Measurements from ENCODE around the gene ZFP28. TPM values are rescaled to one million over a fixed set of nuclear protein-coding genes. Genes with fewer than 3 reads are reported as not detected.
A peak's percentile ranks its signal among the peaks of the same experiment; 100 is the strongest.

Gene ZFP28
- 6.1 and 12.1 TPM in 2 replicates for total RNA-seq

DNA sequence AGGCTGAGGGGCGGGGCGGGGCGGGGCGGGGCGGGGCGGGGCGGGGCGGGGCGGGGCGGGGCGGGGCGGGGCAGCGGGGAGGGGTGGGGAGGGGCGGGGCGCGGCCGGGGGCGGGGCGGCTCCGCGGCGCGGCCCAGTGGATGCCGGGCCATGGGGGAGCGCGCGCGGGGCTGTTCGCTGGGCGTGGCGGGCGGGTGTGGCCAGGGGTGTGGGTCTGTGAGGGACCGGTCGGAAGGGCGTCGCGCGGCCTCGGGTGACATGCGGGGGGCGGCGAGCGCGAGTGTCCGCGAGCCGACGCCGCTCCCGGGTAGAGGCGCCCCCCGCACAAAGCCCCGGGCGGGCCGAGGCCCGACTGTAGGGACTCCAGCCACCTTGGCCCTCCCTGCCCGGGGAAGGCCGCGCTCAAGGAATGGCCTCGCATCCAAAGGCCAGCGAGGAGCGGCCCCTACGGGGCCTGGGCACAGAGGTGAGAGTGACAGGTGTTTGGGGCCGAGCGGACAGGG lies at the start of gene ZFP28:
Gene ZFP28 (plus strand): TSS at position 188 of the 503 bp plus-strand sequence. CDS start 71 bp downstream, at position 259.
- DNase-seq (ENCODE audit: low read depth): no peak
- TF ChIP-seq, protein P1, sequence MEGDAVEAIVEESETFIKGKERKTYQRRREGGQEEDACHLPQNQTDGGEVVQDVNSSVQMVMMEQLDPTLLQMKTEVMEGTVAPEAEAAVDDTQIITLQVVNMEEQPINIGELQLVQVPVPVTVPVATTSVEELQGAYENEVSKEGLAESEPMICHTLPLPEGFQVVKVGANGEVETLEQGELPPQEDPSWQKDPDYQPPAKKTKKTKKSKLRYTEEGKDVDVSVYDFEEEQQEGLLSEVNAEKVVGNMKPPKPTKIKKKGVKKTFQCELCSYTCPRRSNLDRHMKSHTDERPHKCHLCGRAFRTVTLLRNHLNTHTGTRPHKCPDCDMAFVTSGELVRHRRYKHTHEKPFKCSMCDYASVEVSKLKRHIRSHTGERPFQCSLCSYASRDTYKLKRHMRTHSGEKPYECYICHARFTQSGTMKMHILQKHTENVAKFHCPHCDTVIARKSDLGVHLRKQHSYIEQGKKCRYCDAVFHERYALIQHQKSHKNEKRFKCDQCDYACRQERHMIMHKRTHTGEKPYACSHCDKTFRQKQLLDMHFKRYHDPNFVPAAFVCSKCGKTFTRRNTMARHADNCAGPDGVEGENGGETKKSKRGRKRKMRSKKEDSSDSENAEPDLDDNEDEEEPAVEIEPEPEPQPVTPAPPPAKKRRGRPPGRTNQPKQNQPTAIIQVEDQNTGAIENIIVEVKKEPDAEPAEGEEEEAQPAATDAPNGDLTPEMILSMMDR (IDR thresholded peaks at IDR 0.05; ENCODE audit: insufficient read depth, low read depth, low read length): no peak

GRCh38 chr19:56491399-56491798 lies 47.3 kb upstream of the ZFP28 start:
- TF ChIP-seq, protein P1 (IDR thresholded peaks at IDR 0.05; ENCODE audit: insufficient read depth, low read depth, low read length): no peak
- H3K4me3 ChIP-seq (ENCODE audit: low read depth, low read length): no peak overlapping the region
- DNase-seq (ENCODE audit: low read depth): peak; percentile 2

More for the DNA sequence above, at the start of gene ZFP28:
- H3K4me3 ChIP-seq (ENCODE audit: low read depth, low read length): peak within 1 kb of the TSS; percentile 82

DNA sequence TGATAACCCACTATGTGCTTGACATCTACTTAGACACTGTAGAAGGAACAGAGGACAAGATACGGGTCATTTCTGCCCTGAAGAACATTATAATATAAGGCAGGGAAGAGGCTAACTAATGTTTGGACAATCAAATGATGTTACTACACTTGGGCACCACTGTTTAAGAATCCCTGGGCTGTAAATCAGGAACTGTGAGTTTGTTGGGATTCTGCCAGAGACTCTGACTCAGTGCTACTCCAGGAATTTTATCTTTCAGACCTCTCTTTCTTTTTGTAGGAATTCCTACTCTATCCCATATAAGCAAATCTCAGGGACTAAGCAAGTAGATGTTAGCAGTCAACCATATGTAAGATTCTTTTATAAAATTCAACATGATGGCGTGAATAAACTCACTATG lies 34.2 kb upstream of the ZFP28 start:
- peak; percentile 29 for DNase-seq (ENCODE audit: low read depth)

DNA sequence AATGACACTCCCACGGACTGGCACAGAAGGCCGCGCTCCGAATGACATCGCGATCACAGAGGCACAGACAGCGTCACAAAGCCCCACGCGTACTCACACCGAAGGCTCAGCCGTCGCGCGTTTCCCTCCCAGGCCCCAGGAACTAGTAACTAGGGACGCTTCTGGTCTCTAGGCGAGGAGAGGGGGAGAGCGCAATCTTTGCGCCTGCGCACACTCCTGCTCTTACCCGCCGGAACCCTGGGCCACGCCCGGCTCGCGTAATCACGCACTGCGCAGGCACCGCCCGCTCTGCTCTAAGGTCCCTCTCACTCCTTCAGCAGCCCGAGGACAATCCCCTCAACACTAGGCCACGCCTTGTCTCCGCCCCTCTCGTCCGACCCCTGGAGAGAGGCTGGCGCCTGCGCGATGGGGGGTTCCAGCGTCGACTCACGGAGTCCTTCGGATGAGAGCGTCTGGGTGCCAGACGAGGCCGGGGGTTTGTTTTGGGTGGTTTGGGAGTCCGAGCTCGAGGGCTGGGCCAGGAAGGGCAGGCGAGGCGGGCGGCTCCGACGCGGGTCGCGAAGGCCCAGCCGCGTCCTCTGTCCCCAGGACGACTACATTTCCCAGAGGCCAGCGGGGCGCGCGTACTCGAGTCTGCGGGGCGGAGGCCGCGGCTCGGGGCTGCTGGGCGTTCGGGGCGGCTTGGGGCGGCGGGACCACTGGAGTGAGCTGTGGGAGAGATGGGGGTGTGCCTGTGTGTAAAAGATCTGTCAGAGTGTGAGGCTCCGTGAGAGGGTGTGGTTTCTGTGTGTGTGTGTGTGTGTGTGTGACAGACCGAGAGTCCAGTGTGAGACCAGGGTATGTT lies 31.1 kb upstream of the ZFP28 start, which contains the start of gene ZNF471:
Gene ZNF471 (plus strand): TSS at position 410 of the 844 bp plus-strand sequence. CDS start 3,717 bp downstream, outside the sequence.
- DNase-seq (ENCODE audit: low read depth): peak; percentile 97
- H3K4me3 ChIP-seq (ENCODE audit: low read depth, low read length): peak within 1 kb of the TSS; percentile 83
- TF ChIP-seq, protein P1 (IDR thresholded peaks at IDR 0.05; ENCODE audit: insufficient read depth, low read depth, low read length): no peak

More for the DNA sequence above, 34.2 kb upstream of the ZFP28 start:
- TF ChIP-seq, protein P1 (IDR thresholded peaks at IDR 0.05; ENCODE audit: insufficient read depth, low read depth, low read length): no peak
- H3K4me3 ChIP-seq (ENCODE audit: low read depth, low read length): no peak overlapping the region

GRCh38 chr19:56508290-56508778 lies 30.4 kb upstream of the ZFP28 start:
- H3K4me3 ChIP-seq (ENCODE audit: low read depth, low read length): peak overlapping the region; percentile 83
- TF ChIP-seq, protein P1 (IDR thresholded peaks at IDR 0.05; ENCODE audit: insufficient read depth, low read depth, low read length): no peak
- no peak for DNase-seq (ENCODE audit: low read depth)

DNA sequence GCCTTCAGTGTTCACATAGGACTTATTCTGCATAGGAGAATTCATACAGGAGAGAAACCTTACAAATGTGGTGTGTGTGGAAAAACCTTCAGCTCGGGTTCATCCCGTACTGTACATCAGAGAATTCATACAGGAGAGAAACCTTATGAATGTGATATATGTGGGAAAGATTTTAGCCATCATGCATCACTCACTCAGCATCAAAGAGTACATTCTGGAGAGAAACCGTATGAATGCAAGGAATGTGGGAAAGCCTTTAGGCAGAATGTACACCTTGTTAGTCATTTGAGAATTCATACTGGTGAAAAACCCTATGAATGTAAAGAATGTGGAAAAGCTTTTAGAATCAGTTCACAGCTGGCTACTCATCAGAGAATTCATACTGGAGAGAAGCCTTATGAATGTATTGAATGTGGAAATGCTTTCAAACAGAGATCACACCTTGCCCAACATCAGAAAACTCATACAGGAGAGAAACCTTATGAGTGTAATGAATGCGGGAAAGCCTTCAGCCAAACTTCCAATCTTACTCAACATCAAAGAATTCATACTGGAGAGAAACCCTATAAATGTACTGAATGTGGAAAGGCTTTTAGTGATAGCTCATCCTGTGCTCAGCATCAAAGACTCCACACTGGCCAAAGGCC lies 13.4 kb upstream of the ZFP28 start:
- TF ChIP-seq, protein P1 (IDR thresholded peaks at IDR 0.05; ENCODE audit: insufficient read depth, low read depth, low read length): no peak
- no peak overlapping the region for H3K4me3 ChIP-seq (ENCODE audit: low read depth, low read length)
- DNase-seq (ENCODE audit: low read depth): no peak

Data from fibroblast of villous mesenchyme (primary cell).